ENCODE data around the gene CHN2.

DNA sequence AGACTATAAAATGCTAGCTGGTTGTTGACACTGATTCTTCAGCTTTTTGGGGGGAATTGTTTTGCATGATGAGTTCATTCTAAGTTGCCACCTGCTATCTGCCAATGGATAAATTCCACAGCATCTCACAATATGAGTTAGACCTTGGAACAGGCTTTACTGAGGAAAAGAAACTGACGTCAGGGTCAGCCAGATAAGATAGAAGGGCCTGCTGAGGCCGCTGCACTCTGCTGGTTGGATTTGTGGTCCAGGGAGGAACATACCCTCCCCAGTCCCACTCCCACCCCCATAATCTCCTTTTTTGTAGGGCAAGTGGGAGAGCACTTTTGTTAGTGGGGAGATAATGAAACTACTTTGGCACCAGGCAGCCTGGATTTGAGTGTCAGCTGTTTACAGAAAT lies 258.4 kb downstream of the CHN2 start:
- TF ChIP-seq, protein P1, sequence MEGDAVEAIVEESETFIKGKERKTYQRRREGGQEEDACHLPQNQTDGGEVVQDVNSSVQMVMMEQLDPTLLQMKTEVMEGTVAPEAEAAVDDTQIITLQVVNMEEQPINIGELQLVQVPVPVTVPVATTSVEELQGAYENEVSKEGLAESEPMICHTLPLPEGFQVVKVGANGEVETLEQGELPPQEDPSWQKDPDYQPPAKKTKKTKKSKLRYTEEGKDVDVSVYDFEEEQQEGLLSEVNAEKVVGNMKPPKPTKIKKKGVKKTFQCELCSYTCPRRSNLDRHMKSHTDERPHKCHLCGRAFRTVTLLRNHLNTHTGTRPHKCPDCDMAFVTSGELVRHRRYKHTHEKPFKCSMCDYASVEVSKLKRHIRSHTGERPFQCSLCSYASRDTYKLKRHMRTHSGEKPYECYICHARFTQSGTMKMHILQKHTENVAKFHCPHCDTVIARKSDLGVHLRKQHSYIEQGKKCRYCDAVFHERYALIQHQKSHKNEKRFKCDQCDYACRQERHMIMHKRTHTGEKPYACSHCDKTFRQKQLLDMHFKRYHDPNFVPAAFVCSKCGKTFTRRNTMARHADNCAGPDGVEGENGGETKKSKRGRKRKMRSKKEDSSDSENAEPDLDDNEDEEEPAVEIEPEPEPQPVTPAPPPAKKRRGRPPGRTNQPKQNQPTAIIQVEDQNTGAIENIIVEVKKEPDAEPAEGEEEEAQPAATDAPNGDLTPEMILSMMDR (IDR thresholded peaks at IDR 0.05) = no peak
- no peak for TF ChIP-seq POLR2A (IDR thresholded peaks at IDR 0.05; ENCODE audit: low read depth)
